Measurements from ENCODE around the gene NENF.

The NENF gene

DNA sequence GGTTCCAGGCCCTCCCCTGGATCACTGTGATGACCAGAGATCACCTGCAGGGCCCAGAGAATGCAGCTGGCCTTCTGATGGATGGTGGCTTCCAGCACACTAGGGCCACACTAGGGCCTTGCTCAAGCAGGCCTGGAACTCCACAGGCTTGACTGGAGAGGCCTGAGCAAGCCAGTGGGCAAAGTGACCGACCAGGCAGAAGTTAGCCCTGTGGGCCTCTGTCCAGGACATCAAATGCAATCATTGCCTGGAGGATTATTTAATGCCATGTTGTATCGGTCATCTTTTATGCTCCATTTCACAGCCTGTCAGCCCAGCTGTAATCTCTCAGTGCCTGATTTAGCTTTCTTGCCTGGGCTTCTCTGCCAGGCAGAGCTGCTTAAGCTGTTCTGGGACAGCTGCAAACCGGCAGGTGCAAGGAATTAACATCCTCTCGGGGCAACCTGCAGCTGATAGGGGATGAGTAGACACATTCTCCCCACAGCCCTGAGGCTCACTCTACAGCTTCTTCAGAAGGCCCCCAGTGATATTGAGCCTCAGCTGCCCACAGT lies 17.7 kb downstream of the NENF start:
- Mint-ChIP-seq H3K9me3 (no peaks in the 10 kb centered on the region), H3K4me1 (no peaks in the 10 kb centered on the region), H3K4me3 (no peak overlapping the region), H3K27ac (peak overlapping the region; percentile 34), H3K36me3 (peaks cover 23% of the 10 kb centered on the region)
- ATAC-seq = no peak
- DNase-seq (ENCODE audit: low spot score in 2 of 2) = no peak

DNA sequence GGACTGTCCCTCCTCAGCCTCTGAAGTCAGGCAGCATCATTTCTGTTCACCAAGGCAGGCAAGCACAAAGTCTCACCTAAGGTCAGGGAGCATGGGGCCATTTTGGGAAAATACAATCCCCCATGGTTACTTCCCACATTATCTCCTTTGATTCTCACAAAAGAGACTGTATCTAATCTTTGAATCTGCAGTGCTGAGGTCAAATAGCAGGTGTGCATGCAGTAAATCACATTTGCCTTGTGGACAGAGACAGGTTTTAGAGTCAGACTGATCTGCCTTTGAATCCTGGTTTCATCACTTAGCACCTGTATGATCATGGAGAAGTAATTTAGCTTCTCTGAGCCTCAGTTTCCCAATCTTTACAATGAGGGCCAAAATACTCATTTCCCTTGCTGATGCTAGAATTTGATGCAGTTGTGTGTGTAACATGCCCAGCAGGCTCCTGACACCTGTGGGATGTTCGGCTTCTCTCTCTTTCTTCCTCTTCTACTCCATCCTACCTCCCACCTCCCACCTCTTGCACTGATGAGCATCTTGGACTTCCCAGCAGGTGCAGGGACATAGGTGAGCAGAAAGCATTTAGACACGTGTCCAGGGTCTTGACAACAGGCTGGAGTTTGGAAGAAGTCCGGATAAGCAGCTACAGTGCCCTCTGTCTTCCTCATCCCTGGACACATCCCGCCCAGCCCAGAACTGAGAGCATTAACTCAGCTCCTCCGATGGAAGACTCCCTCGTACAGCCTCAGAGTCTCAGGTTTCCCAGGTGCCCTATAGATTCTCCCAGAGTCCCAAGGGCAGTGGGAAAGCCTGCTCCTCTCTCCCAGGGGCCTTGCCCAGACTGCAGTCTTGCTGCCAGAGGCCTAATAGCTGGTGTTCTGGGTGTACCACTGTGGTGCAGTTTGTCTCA lies 18.9 kb downstream of the NENF start:
- ATAC-seq (no peak), DNase-seq (ENCODE audit: low spot score in 2 of 2) (no peak)
- H3K36me3 Mint-ChIP-seq = peaks cover 11% of the 10 kb centered on the region
- peak overlapping the region; percentile 6 for H3K27ac Mint-ChIP-seq
- no peaks in the 10 kb centered on the region for H3K4me1 Mint-ChIP-seq
- H3K9me3 Mint-ChIP-seq = no peaks in the 10 kb centered on the region
- no peak overlapping the region for H3K4me3 Mint-ChIP-seq

DNA sequence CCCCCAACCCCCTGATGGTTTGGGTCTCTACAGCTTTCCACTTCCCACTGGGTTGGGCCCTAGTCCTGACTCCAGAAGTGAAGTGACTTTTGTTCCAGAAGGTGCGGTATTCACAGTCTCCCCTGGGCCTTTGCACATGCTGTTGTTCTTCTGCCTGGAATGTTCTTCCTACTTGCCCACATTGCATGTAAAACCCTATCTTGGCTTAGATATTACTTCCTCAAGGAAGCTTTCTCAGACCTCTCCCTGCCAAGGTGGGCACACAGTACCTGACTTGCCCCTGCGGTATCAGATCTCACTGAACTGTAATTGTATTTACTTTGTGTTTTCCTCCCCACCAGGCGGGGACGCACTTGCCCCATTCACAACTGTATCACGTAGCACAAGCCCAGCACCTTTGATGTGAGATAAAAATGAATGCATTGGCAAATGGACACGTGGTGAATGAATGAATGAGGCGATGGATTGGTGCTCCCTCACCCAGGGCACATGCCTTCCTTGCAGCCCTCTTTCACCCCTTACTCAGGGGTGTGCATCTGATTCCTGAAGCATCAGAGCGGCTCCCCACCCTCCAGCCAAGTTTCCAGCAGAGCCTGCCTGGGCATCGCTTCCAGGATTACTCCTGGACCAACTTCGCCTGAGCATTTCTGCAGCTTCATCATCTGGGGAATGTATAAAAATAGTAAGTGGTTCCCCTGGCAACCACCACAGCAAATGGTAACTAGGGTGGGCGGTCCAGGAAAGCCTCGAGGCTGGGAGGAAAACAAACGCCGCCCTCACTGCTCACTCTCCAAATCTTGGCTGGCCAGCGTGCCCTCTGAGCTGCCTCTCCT lies 19.8 kb downstream of the NENF start:
- H3K4me3 Mint-ChIP-seq = no peak overlapping the region
- DNase-seq (ENCODE audit: low spot score in 2 of 2) (no peak), ATAC-seq (no peak)
- peak overlapping the region; percentile 6 for H3K27ac Mint-ChIP-seq
- H3K4me1 Mint-ChIP-seq = no peaks in the 10 kb centered on the region
- peaks cover 11% of the 10 kb centered on the region for H3K36me3 Mint-ChIP-seq
- no peaks in the 10 kb centered on the region for H3K9me3 Mint-ChIP-seq

DNA sequence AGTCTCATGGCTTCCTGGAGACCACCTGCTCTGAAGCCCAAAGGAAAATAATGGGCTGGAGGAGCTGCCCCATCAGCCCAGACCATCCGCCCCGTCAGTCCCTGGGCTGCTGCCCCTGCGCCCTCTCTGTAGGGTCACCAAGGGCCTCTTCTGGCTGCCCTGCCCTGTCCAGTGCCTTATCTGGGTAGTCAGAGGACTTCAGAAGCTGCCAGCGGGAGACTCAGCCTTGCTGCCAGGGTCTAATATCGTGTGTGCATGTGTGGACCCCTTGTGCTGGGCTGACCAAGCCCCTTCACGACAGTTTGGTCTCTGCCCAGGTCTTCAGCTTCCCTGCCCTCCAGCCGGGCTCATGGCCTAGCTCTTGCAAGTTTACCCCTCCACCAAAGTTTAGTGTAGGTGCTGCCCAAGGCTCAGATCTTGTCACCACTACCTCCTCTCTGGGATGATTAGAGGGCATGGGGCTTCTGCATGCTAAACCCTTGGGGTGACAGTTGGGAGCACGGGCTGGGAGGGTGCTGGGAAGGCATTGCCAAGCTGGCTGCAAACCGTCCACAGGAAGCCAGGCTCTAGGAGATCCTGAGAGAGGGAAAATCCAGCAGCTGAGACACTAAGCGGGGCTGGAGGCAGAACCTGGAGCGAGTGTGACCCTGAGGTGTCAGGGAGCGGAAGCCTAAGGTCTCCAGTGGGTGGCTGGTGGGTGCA lies 20.6 kb downstream of the NENF start:
- H3K4me3 Mint-ChIP-seq = no peak overlapping the region
- no peaks in the 10 kb centered on the region for H3K9me3 Mint-ChIP-seq
- no peak for ATAC-seq
- no peak for DNase-seq (ENCODE audit: low spot score in 2 of 2)
- H3K4me1 Mint-ChIP-seq = peaks cover 5% of the 10 kb centered on the region
- H3K36me3 Mint-ChIP-seq = peaks cover 5% of the 10 kb centered on the region
- H3K27ac Mint-ChIP-seq = peak overlapping the region; percentile 6

DNA sequence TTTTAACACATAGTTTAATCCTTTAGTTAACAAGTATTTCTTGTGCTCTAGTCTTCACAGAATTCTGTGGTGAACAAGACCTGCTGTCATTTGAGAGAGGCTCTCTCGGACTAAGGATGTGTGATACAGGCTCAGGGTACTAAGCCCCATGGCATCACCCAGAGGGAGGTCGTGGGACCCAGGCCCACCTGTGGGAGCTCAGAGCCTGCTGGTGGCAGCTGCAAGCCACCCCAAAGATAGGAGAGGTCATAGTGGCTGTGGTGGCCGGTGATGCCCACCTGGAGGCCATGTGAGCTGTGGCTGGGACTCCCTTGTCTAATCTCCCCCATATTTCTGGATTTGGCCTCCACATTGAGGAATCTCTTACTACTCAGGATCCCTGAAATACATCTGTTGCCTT lies 22.0 kb downstream of the NENF start:
- peaks cover 5% of the 10 kb centered on the region for H3K36me3 Mint-ChIP-seq
- no peaks in the 10 kb centered on the region for H3K9me3 Mint-ChIP-seq
- no peak overlapping the region for H3K27ac Mint-ChIP-seq
- DNase-seq (ENCODE audit: low spot score in 2 of 2) (no peak), ATAC-seq (no peak)
- H3K4me3 Mint-ChIP-seq = no peak overlapping the region
- peaks cover 9% of the 10 kb centered on the region for H3K4me1 Mint-ChIP-seq

DNA sequence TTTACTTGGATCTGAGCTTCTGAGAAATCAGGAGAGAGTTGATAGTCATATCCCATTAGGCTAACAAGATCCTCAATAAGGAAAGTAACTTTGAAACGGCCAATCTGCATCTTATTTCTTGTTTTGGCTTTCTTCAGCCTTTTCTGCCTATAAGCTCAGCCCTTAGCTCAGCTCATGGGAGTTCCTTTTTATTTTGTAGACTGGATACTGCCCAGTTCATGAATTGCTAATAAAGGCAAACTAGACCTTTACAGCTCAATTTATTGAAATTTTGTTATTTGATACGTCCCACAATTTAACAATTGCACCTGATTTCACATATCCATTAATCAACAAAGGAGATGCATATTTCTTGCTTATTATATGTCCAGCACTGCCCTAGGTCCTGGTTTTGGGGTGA lies 22.7 kb downstream of the NENF start:
- Mint-ChIP-seq H3K4me3 (no peak overlapping the region), H3K4me1 (peaks cover 9% of the 10 kb centered on the region), H3K36me3 (peaks cover 5% of the 10 kb centered on the region), H3K9me3 (no peaks in the 10 kb centered on the region), H3K27ac (no peak overlapping the region)
- ATAC-seq = no peak
- DNase-seq (ENCODE audit: low spot score in 2 of 2) = no peak

DNA sequence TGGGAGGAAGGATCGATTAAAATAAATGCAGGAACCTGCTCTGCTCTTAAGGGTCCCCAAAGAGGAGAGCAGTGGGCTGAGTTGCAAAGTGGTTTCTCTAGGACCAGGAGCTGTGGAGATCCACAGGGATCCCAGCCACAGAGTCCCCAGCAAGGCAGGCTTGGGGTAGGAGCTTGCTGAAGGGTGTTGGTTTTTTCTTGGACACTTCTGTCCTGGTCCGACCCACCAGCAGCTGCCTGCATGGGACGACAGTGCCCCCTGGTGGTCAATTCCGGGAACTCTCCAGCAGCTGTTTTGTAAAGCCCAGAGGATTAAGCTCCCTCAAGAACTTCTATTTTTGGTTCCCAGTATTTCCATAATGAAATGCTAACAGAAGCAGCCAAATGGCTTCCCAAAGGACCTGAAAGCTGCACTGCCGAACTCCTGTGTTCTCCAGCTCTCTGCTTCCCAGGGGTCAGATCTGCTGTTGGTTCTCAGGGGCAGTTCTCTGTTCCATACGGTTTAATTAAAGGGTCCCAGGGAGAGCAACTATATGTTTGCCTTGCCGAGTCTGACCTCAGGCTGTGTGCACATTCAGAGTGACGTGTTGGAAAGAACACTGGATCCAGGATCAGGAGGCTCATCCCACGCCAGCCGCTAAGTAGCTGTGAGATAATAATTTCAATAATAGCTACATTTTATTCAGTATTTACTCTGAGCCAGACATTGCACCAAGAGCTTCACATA lies 23.2 kb downstream of the NENF start:
- DNase-seq (ENCODE audit: low spot score in 2 of 2) (peak; percentile 82 to 92), ATAC-seq (peak; percentile 69)
- Mint-ChIP-seq H3K27ac (no peak overlapping the region), H3K36me3 (peaks cover 5% of the 10 kb centered on the region), H3K4me3 (no peak overlapping the region), H3K9me3 (no peaks in the 10 kb centered on the region), H3K4me1 (peaks cover 9% of the 10 kb centered on the region)

DNA sequence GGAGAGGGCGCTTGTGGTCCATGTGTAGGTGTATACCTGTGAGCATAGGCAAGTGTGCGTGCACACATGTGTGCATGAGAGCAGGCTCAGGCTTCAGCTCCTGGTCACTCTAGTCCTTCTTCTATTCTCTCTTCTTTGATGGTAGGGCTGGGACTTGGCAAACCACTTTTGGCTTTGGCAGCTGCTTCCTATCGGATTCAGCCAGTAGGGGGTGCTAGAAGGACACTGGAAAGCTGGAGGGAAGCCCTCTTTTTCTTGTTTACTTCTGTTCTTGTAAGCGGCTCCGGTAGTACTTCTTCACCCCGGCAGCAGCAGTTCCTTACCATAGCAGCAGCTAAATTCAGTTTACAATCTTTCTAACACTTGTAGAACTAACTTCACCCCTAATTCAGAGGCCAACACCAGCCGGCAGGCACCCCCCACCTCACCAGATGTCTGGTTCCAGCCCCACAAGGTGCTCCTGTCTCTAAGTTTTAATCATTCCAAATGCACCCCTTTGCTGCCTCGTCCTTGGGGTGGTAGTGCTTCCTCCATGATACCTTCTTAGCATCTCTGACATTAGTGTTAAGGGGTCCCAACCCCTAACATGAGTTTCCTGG lies 25.1 kb downstream of the NENF start:
- Mint-ChIP-seq H3K27ac (peak overlapping the region; percentile 63), H3K4me3 (no peak overlapping the region), H3K4me1 (peaks cover 9% of the 10 kb centered on the region), H3K36me3 (no peaks in the 10 kb centered on the region), H3K9me3 (no peaks in the 10 kb centered on the region)
- ATAC-seq (no peak), DNase-seq (ENCODE audit: low spot score in 2 of 2) (peak; percentile 68 to 87)

DNA sequence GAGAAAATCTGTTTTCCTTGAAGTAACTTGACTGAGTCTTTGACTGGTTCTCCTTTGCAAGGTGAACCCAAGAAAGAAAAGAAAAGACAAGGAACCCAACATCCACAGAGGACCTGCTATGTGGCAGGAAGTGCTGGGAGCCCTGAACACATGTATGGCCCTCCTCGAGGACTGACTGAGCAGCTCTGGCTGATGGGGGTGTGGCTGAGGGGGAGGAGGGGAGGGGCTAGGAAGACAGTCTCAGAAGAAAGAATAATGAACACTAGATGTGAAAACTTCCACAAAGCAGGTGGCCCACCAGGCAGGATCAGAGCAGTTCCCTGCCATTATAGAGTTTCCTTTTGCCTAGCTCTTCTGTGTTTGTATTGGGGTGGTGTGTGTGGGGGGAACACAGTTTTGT lies 26.1 kb downstream of the NENF start:
- DNase-seq (ENCODE audit: low spot score in 2 of 2) (no peak), ATAC-seq (no peak)
- no peaks in the 10 kb centered on the region for H3K9me3 Mint-ChIP-seq
- peak overlapping the region; percentile 63 for H3K27ac Mint-ChIP-seq
- peaks cover 9% of the 10 kb centered on the region for H3K4me1 Mint-ChIP-seq
- no peaks in the 10 kb centered on the region for H3K36me3 Mint-ChIP-seq
- no peak overlapping the region for H3K4me3 Mint-ChIP-seq

DNA sequence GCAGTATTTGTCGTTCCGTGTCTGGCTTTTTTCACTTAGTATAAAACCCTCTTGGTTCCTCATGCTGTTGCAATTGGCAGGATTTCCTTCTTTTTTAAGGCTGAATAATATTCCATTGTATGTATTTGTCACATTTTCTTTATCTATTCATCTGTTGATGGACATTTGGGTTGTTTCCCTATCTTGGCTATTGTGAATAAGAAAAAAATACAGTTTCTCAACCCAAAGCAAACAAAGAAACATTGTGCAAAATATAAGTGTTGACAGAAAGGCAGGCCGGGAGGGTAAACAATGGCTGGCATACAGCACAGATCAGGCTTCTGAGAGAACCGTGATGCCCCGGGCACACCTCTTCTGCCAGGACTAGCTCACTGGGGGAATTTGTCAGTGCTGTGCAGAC lies 26.9 kb downstream of the NENF start:
- no peaks in the 10 kb centered on the region for H3K36me3 Mint-ChIP-seq
- H3K27ac Mint-ChIP-seq = peak overlapping the region; percentile 52
- ATAC-seq = no peak
- no peak overlapping the region for H3K4me3 Mint-ChIP-seq
- no peaks in the 10 kb centered on the region for H3K9me3 Mint-ChIP-seq
- H3K4me1 Mint-ChIP-seq = peaks cover 9% of the 10 kb centered on the region
- DNase-seq (ENCODE audit: low spot score in 2 of 2) = no peak

DNA sequence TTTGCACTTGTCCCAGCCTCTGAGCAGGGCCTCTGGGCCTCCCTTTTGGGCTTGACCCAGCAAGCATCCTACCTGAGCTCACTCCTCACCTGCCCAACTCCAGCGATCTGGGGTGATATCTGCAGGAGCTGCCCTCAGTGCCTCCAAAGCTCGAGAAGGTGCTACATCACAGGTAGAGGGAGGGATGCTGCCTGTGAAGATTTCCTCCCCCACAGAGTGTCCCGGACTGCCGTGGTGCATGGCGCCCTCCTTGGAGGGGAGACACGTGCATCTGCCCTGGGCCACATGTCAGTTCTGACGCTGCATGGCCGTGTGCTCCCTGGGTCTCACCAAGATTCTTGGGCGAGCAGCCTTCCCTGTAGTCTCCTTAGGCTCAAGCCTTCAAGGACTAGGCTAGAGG lies 27.7 kb downstream of the NENF start:
- Mint-ChIP-seq H3K36me3 (no peaks in the 10 kb centered on the region), H3K4me3 (no peak overlapping the region), H3K27ac (peak overlapping the region; percentile 52), H3K4me1 (peaks cover 9% of the 10 kb centered on the region), H3K9me3 (no peaks in the 10 kb centered on the region)
- ATAC-seq (no peak), DNase-seq (ENCODE audit: low spot score in 2 of 2) (no peak)

DNA sequence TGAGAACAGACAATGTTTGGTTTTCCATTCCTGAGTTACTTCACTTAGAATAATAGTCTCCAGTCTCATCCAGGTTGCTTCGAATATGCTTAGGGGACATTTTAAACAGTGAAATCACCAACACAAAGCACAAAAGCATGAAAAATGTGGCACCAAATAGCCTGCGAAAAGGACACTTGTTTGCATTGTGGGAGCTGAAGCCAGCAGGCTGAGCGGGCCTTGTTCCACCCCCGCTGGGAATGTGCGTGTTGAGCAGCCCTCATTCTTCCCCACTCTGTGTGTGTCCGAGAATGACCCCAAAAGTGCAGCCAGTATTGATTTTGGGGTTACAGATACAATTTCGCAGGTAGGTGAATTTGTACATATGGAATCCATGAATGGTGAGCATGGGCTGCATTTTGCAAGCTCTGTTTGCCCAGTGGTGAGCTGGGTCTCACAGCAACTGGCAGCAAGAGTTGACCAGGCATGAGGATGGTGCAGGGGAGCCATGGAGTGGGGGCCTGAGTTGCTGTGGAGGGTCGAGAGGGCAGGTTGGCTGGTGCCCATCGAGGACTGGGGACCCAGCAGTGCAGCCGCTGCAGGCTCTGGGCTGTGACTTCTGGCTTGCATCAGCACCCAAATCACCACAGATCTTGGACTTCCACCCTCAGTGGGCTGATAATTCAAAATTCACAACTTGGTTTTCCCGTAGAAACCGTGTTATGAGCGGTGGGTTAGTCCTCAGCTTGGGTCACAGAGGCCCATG lies 29.4 kb downstream of the NENF start:
- no peaks in the 10 kb centered on the region for H3K36me3 Mint-ChIP-seq
- H3K9me3 Mint-ChIP-seq = no peaks in the 10 kb centered on the region
- H3K27ac Mint-ChIP-seq = no peak overlapping the region
- DNase-seq (ENCODE audit: low spot score in 2 of 2) = no peak
- peaks cover 9% of the 10 kb centered on the region for H3K4me1 Mint-ChIP-seq
- ATAC-seq = no peak
- H3K4me3 Mint-ChIP-seq = no peak overlapping the region

DNA sequence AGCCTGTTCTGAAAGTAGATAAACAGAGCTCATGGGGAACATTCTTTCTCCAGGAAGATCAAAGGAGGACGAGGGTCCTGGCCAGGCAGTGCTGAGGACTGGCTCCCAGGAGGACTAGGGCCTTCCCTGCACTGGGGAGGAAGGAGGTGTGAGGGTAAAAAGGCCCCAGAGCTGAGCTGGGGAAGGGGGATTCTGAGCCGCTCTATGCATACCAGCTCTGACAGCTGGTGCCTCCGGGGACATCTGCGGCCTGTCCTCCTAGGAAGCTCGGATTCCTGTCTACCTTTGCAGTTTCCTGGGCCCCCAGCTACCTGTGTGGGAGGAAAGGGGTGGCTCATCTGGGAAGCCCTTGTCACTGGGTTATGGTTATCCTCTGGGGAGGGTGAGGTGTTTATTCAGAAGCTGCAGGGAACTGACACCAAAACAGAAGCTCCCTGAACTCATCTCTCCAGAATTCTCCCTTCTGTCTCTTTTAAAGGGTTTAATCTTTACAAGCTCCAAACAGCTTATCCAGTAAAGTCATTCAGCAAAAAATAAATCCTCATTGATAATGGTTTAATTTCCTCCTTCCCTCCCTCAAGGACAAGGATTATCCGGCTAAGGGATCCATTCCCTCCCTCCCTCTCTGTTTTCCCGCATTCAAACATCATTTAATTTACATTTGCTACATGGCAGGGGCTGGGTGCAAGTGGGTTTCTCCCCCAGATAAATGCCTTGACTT lies 31.0 kb downstream of the NENF start:
- Mint-ChIP-seq H3K36me3 (peaks cover 7% of the 10 kb centered on the region), H3K4me1 (peaks cover under 1% of the 10 kb centered on the region), H3K27ac (no peak overlapping the region), H3K9me3 (no peaks in the 10 kb centered on the region), H3K4me3 (no peak overlapping the region)
- ATAC-seq = no peak
- no peak for DNase-seq (ENCODE audit: low spot score in 2 of 2)

Data from stimulated activated effector memory CD8-positive, alpha-beta T cell treated with anti-CD3 and anti-CD28 coated beads, Interleukin-12 subunit alpha, Interleukin-12 subunit beta, amount 100 ng/mL, for 72 hours (primary cell).